SK-N-SH (cell line): Measurements from ENCODE around the gene SEMA4D.

Experiments
- CTCF ChIP-seq: fragments of 200-600 bp; sonication (generic); IDR thresholded peaks from 2 replicates; pipeline ENCODE4 v1.6.1; 2017; ENCODE audit warnings: antibody characterized with exemption, mild to moderate bottlenecking, moderate library complexity
- EZH2phosphoT487 ChIP-seq: fragments of 200-600 bp; sonication (generic); IDR thresholded peaks from 2 replicates; pipeline ENCODE4 v1.6.1; 2017; ENCODE audit warnings: low read depth, mixed run types, mild to moderate bottlenecking, antibody characterized with exemption, moderate library complexity, borderline replicate concordance
- FOXJ3 ChIP-seq: sonication (generic); formaldehyde crosslinking; IDR thresholded peaks from 2 replicates; pipeline ENCODE4 v1.5.1; 2020; ENCODE audit warnings: mild to moderate bottlenecking, missing genetic modification reagents
- GABPA ChIP-seq: IDR thresholded peaks from 2 replicates; pipeline ENCODE4 v1.4.0; 2012; ENCODE audit warnings: low read depth, mild to moderate bottlenecking
- NFIC ChIP-seq: IDR thresholded peaks from 2 replicates; pipeline ENCODE4 v1.4.0; 2012; ENCODE audit warnings: borderline replicate concordance
- POLR2AphosphoS5 ChIP-seq: IDR thresholded peaks from 2 replicates; pipeline ENCODE4 v1.6.1; 2012; ENCODE audit warnings: low read depth, low read length
- RFX5 ChIP-seq: IDR thresholded peaks from 2 replicates; pipeline ENCODE4 v1.6.1; 2012; ENCODE audit warnings: mild to moderate bottlenecking, improper control_type of control experiment, low read length
- TAF1 ChIP-seq: IDR thresholded peaks from 2 replicates; pipeline ENCODE4 v1.6.1; 2012; ENCODE audit warnings: low read depth, mild to moderate bottlenecking, low read length, moderate library complexity, borderline replicate concordance

- TF ChIP-seq CTCF: no peak
- no peak for TF ChIP-seq TAF1
- no peak for TF ChIP-seq EZH2phosphoT487
- TF ChIP-seq FOXJ3: no peak
- TF ChIP-seq RFX5: no peak
- no peak for TF ChIP-seq GABPA
- TF ChIP-seq NFIC: no peak
- TF ChIP-seq POLR2AphosphoS5: no peak
These were observed 57.4 kb downstream of the SEMA4D start for GRCh38 chr9:89440548-89440947.
